WI38 (cell line): Measurements from ENCODE around the gene NPL.

Experiments
- H3K4me3 ChIP-seq: 2 replicates; pipeline ENCODE4 v1.5.1; 2011; ENCODE audit warnings: low read depth, mild to moderate bottlenecking, control low read depth, low read length
- TF ChIP-seq, protein P1 (sequence below): IDR thresholded peaks from 2 replicates; pipeline ENCODE4 v1.5.1; 2012; ENCODE audit warnings: low read depth, mild to moderate bottlenecking, control low read depth, low read length

NPL gene

DNA sequence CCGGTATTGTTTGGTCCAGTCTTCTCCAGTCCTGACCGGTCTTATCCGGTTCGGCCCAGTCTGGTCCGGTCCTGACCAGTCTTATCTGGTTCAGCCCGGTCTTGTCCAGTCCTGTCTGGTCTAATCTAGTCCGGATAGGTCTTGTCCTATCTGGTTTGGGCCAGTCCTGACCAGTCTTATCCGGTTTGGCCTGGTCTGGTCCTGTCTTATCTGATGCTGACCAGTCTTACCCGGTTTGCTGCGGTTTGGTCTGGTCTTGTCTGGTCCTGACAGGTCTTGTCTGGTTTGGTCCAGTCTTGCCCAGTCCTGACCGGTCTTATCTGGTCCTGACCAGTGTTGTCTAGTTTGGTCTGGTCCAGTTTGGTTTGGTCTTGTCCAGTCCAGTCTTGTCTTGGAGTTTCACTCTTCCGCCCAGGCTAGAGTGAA is 79.7 kb downstream of the NPL start:
- TF ChIP-seq, protein P1, sequence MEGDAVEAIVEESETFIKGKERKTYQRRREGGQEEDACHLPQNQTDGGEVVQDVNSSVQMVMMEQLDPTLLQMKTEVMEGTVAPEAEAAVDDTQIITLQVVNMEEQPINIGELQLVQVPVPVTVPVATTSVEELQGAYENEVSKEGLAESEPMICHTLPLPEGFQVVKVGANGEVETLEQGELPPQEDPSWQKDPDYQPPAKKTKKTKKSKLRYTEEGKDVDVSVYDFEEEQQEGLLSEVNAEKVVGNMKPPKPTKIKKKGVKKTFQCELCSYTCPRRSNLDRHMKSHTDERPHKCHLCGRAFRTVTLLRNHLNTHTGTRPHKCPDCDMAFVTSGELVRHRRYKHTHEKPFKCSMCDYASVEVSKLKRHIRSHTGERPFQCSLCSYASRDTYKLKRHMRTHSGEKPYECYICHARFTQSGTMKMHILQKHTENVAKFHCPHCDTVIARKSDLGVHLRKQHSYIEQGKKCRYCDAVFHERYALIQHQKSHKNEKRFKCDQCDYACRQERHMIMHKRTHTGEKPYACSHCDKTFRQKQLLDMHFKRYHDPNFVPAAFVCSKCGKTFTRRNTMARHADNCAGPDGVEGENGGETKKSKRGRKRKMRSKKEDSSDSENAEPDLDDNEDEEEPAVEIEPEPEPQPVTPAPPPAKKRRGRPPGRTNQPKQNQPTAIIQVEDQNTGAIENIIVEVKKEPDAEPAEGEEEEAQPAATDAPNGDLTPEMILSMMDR: no peak
- H3K4me3 ChIP-seq: no peak overlapping the region

DNA sequence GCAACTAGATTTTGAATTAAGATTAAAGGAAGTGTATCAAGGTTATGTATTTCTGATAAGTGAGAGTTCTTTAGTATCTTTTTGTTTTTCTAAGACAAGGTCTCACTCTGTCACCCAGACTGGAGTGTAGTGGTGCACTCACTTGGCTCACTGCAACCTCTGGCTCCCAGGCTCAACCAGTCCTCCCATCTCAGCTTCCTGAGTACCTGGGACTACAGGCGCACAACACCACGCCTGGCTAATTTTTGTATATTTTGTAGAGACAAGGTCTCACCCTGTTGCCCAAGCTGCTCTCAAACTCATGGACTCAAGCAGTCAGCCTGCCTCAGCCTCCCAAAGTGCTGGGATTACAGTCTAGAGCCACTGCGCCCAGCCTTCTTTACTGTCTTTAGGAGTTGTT is 83.3 kb downstream of the NPL start:
- no peak overlapping the region for H3K4me3 ChIP-seq
- TF ChIP-seq, protein P1: no peak

DNA sequence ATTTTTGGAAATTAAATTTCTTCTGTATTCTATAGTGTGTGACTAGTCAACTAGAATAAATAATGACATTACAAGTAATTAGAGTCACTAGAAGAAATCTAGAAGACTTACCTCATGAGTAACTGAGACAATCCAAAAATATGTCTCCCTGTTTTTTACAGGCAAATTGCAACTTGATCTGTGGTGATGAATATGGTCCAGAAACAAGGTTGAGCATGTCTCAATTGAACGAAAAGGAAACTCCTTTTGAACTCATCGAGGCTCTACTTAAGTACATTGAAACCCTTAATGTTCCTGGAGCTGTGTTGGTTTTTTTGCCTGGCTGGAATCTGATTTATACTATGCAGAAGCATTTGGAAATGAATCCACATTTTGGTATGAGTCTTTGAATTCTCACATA is 86.3 kb downstream of the NPL start:
- TF ChIP-seq, protein P1: no peak
- H3K4me3 ChIP-seq: no peak overlapping the region

DNA sequence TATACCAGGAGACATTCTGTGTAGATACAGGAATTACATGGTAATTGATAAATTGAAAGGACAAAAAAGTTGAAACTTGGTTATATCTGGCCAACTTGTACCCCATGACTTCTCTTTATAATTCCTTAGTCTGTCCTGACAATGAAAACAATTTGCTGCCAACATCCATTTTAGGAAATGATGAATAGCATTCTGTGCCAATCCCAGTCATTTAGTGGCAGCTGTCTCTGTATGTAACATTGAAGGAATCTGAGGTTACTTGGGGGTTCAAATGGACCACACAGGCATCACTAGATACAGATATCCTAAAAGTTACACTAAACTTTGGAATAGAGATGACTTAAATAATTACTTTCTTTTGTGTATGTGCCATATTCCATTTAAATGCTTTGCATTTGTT is 87.8 kb downstream of the NPL start:
- no peak overlapping the region for H3K4me3 ChIP-seq
- TF ChIP-seq, protein P1: no peak

DNA sequence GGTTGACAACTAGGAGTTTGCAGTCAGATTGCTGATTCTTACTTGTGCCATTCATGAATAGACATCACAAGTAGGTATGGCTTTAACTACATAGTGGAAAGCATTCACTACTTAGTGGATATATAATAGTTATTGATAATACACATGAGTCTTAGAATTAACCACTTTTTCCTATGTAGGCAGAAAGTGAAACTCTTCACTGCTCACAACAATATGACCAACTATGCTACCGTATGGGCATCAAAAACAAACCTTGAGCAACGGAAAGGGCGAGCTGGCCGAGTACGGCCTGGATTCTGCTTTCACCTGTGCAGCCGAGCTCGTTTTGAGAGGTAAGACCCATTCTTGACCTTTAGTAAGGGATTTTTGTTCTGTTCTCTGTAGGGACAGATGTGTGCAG is 88.3 kb downstream of the NPL start:
- TF ChIP-seq, protein P1: no peak
- H3K4me3 ChIP-seq: no peak overlapping the region
